Activated T-helper 1 cell treated with anti-CD3 and anti-CD28 coated beads, Interleukin-12 subunit alpha, Interleukin-12 subunit beta, Interleukin-2, Interleukin-4 antibody, amounts not matched to agents 30 ng/mL and 10 ng/mL and 1 ng/mL, durations not matched to agents 14 hours and 24 hours and 36 hours (primary cell): ENCODE measurements around the gene C3orf20. TPM values are rescaled to one million over a fixed set of nuclear protein-coding genes. Genes with fewer than 3 reads are reported as not detected.
"Not testable (repeated sequence)": the region's sequence is repeated elsewhere in the genome, so short reads cannot be mapped to it uniquely, and the experiment has no call there.

Experiments
- DNase-seq: peaks from one replicate; pipeline ENCODE4 v3.0.0; 2021; ENCODE audit warnings: low spot score
- H3K27ac Mint-ChIP-seq: one replicate; pipeline ENCODE4 v1.8.0; 2021; ENCODE audit warnings: mild to moderate bottlenecking, mixed read lengths
- H3K27me3 Mint-ChIP-seq: one replicate; pipeline ENCODE4 v1.8.0; 2022; ENCODE audit warnings: mild to moderate bottlenecking, moderate library complexity, mixed read lengths; ENCODE audit not compliant: insufficient read depth
- H3K36me3 Mint-ChIP-seq: one replicate; pipeline ENCODE4 v1.8.0; 2021; ENCODE audit warnings: low read depth, mixed read lengths
- H3K4me1 Mint-ChIP-seq: one replicate; pipeline ENCODE4 v1.8.0; 2021; ENCODE audit warnings: low read depth, mixed read lengths
- H3K4me3 Mint-ChIP-seq: one replicate; pipeline ENCODE4 v1.8.0; 2021; ENCODE audit warnings: mild to moderate bottlenecking, moderate library complexity, mixed read lengths
- H3K9me3 Mint-ChIP-seq: one replicate; pipeline ENCODE4 v1.8.0; 2021; ENCODE audit warnings: mixed read lengths
- intact Hi-C: fragments of 100-400 bp; cut with micrococcal nuclease; formaldehyde crosslinking; loops from one replicate; pipeline ENCODE4 v1.15.1; 2024
- total RNA-seq: library from RNA; stranded (reverse); gene quantifications from 2 replicates; pipeline ENCODE4 v1.2.3, GENCODE V29; 2022

C3orf20 gene
- total RNA-seq, 1 donor from 2014 or later, result 0.26 TPM

DNA sequence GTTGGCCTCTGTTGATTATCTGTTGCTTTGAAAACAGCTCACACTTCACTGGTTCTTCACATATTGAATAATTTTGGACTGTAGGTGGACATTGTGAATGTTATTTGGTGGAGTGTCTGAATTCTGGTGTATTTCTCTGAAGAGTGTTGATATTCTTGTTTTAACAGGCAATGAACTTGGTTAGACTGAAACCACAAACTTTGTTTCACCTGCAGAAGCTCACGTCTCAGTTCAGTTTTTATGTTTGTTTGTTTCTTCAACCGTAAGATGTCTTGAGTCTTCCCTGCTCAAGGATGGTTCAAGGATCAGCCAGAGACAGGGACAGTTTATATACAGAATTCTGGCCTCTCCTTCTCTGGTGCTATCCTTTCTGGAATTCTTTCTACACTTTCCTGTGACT, 43.6 kb downstream of the C3orf20 start:
- intact Hi-C loops, result no loop called here
- H3K4me3 Mint-ChIP-seq, result no peak overlapping the region
- no peak overlapping the region for H3K27ac Mint-ChIP-seq

DNA sequence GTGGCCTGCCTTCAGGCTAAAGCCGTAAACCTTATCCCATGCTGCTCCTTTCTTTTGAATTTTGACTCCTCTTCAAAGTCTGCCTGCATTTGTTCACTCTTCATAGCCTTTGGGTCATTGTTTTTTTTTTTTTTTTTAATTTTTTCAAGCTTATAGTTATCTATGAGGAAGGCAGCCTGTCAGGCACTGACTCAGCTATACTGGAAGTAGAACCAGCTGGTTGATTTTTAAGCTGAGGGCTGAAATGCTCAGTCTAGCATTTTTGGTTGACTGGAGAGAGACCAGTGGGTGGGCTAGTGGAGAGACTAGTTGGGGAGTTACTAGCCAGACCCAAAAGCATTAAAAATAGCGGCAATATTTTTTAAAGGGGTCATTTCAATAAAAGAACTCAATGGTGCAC, 44.1 kb downstream of the C3orf20 start:
- Mint-ChIP-seq H3K27me3 (no peaks in the 10 kb centered on the region), H3K36me3 (no peaks in the 10 kb centered on the region), H3K9me3 (no peaks in the 10 kb centered on the region), H3K4me3 (no peak overlapping the region), H3K27ac (no peak overlapping the region), H3K4me1 (no peaks in the 10 kb centered on the region)
- DNase-seq, result no peak
- intact Hi-C loops, result no loop called here

More for the DNA sequence above, 43.6 kb downstream of the C3orf20 start:
- no peak for DNase-seq
- no peaks in the 10 kb centered on the region for H3K4me1 Mint-ChIP-seq
- no peaks in the 10 kb centered on the region for H3K9me3 Mint-ChIP-seq
- no peaks in the 10 kb centered on the region for H3K27me3 Mint-ChIP-seq
- no peaks in the 10 kb centered on the region for H3K36me3 Mint-ChIP-seq

DNA sequence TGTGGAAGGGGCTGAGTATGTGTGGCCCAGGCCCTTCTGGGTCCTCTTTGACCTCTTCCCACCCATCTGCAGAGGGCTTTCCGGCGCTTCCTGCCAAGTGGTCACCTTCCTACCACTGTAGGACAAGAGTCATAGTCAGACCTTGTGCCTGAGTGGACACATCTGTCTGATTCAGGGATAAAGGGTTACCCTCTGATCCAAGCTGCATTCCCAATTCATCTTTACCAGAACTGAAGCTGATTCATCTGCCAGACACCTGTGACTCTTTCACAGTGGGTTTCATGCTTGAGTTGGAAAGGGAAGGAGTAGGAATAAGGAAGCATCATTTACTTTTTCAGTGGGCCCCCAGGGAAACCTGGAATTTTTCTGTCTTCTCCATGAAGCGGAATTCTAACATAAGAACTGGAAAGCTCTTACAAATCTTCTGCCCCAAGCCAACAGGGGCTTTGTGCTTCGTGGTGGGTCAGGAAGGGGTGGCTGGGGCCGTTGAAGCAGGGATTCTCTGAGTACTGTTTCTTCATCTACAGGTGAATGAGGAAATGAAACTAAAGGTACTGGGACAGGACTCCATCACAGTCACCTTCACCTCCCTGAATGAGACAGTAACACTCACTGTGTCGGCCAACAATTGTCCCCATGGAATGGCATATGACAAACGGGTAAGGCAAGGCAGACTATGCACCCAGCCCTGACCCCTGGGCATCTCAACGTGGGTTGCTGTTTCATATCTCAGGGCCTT, 46.4 kb downstream of the C3orf20 start:
- no peak overlapping the region for H3K4me3 Mint-ChIP-seq

DNA sequence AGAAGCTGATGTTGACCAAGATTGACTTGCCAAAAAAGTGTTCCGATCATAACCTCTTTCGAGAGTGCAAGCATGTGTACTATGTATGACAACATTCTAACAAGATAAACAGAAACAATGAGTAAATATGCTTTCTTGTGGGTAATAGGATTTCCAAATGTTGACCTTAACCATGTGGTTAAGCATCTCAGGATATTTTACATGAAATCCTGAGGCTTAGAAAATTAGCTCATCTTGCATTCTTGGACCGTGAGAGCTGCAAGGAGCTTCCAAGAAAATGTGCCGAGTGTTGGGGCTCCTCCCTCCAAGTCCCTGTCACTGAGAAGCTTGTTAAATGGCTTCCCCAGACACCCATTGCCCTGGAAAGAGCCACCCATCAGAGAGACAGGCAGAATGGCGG, 50.1 kb downstream of the C3orf20 start:
- H3K4me3 Mint-ChIP-seq, result no peak overlapping the region
- no peaks in the 10 kb centered on the region for H3K36me3 Mint-ChIP-seq
- no peaks in the 10 kb centered on the region for H3K9me3 Mint-ChIP-seq
- H3K27ac Mint-ChIP-seq, result no peak overlapping the region
- intact Hi-C loops, result no loop called here
- H3K4me1 Mint-ChIP-seq, result no peaks in the 10 kb centered on the region
- no peak for DNase-seq
- H3K27me3 Mint-ChIP-seq, result no peaks in the 10 kb centered on the region

More for the DNA sequence above, 46.4 kb downstream of the C3orf20 start:
- no peaks in the 10 kb centered on the region for H3K27me3 Mint-ChIP-seq
- no peak overlapping the region for H3K27ac Mint-ChIP-seq
- intact Hi-C loops, result no loop called here
- no peaks in the 10 kb centered on the region for H3K36me3 Mint-ChIP-seq
- H3K4me1 Mint-ChIP-seq, result no peaks in the 10 kb centered on the region
- DNase-seq, result no peak
- no peaks in the 10 kb centered on the region for H3K9me3 Mint-ChIP-seq

DNA sequence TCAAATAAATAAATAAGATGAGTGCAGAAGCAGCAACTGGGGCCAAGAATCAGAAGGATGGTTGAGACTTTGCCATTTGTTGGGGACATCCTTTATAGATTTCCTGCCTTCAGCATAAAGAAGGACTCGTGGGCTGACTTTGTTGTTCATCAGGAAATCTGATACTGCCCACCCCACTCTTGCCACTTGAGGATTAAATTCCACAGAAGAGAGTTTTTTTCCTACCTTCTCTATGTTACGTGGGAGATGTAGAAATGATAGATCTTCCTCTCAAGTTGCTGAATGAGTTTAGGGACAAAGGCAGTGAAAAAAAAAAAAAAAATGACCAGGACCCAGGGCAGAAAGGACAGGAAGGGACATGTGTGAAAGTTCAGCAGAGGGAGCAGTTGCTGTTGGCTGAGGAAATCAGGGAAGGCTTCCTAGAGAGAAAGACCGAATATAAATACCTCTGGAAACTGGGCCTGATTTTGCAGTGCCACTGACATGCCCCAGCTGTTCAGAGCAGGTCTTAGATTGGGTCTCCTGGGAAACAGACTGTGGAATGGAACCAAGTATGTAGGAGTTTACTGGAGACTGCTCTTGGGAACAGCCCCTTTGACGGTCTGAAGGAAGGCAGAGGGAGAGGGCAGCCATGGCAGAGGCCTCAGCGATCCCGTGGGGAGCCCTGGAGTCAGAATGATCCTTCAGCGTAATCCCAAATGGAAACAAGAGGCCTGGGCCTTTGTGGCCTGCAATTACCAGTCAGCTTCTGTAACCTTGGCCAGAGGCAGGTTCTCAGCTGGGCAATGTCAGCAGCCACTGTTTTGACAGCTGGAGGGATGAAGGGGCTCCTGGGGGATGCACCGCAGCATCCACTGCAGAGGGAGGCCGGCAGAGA, 50.9 kb downstream of the C3orf20 start:
- Mint-ChIP-seq H3K27me3 (no peaks in the 10 kb centered on the region), H3K9me3 (no peaks in the 10 kb centered on the region), H3K27ac (no peak overlapping the region), H3K4me1 (no peaks in the 10 kb centered on the region), H3K36me3 (no peaks in the 10 kb centered on the region), H3K4me3 (no peak overlapping the region)
- no peak for DNase-seq
- intact Hi-C loops, result no loop called here

DNA sequence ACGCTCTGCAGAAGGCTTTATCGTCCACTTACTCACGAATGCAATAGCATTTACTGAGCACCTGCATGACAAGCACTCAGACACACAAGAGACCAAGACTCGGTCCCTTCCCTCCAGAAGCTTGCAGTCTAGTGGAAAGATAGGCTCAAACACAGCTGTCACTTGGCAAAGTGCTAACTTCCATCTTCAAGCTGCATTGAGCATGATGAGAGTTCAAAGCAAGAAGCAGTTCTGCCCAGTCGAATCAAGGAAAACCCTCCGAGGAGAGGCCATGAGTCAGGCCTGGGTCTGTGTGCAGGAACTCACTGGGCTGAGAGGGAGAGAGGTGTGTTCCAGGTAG, 51.5 kb downstream of the C3orf20 start:
- H3K27me3 Mint-ChIP-seq, result no peaks in the 10 kb centered on the region
- no peaks in the 10 kb centered on the region for H3K36me3 Mint-ChIP-seq
- no peak overlapping the region for H3K4me3 Mint-ChIP-seq
- intact Hi-C loops, result no loop called here
- no peaks in the 10 kb centered on the region for H3K9me3 Mint-ChIP-seq
- H3K4me1 Mint-ChIP-seq, result no peaks in the 10 kb centered on the region
- no peak for DNase-seq
- H3K27ac Mint-ChIP-seq, result no peak overlapping the region

DNA sequence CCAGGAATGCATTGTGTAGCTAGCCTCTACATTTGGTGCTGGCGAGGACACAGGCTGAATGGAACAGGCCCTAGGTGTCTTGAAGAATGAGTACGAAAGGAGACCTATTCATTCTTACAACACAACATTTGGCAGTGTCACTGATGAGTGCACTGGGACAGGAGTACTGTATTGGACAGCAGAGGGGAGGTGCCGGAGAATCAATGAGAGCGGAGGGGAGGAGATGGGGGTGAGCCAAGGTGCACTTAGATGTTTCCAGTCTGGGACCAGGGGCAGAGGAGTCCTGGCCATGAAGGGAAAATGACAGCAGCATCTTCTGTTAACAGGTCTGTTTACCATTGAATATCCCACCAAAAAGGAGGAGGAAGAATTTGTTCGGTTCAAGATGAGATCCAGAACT, 53.2 kb downstream of the C3orf20 start:
- no peaks in the 10 kb centered on the region for H3K27me3 Mint-ChIP-seq
- H3K4me3 Mint-ChIP-seq, result no peak overlapping the region
- no peaks in the 10 kb centered on the region for H3K9me3 Mint-ChIP-seq
- H3K4me1 Mint-ChIP-seq, result no peaks in the 10 kb centered on the region
- no peaks in the 10 kb centered on the region for H3K36me3 Mint-ChIP-seq
- intact Hi-C loops, result no loop called here
- no peak for DNase-seq
- H3K27ac Mint-ChIP-seq, result no peak overlapping the region

DNA sequence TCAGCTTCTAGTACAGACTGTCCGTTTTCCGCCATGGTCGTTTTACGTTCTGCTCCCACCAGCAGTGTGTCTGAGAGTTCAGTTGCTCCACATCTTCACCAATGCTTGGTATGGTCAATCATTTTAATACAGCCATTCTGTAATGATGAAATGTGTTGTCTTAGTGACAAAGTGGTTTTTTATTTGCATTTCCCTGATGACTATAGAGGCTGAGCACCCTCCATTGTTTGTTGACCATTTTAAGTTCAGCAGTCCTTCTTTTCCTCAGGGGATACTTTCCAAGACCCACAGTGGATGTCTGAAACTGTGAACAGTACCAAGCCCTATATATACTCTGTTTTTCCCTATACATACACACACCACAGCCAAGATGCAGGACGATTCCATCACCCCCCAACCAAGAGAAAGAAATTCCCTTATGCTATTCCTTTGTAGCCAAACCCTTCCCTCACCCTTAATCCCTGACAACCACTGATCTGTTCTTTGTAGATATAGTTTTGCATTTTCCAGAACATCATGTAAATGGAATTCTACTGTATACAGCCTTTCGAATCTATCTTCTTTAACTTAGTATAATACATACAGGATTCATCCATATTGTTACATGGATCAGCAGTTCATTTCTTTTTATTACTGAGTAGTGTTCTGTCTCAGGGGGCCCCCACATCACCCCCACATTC, 55.9 kb downstream of the C3orf20 start:
- intact Hi-C loops, result no loop called here
- Mint-ChIP-seq H3K27ac (no peak overlapping the region), H3K9me3 (no peaks in the 10 kb centered on the region), H3K4me1 (no peaks in the 10 kb centered on the region), H3K4me3 (no peak overlapping the region), H3K27me3 (peaks cover 1% of the 10 kb centered on the region), H3K36me3 (no peaks in the 10 kb centered on the region)
- no peak for DNase-seq

DNA sequence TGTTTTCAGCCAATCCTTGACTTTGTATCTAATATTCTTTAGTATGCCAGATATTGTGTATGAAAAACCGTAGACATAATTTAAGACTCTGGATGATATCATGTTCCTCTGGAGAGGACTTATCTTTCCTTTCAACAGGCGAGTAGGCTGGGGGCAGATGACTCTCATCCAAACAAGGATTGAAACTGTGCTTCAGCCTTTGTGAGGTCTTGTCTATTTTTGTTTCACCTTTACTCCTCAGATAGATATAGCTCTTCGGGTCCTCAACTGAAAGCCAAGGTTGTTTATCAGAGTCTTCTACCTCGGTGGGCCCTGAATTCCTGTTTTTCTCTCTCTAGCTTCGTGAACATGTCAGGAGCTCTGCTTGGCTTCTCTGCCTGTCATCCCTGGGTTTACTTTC, 66.0 kb downstream of the C3orf20 start:
- Mint-ChIP-seq H3K27ac (no peak overlapping the region), H3K9me3 (no peaks in the 10 kb centered on the region), H3K4me1 (no peaks in the 10 kb centered on the region), H3K36me3 (no peaks in the 10 kb centered on the region), H3K4me3 (no peak overlapping the region), H3K27me3 (peaks cover 13% of the 10 kb centered on the region)
- intact Hi-C loops, result no loop called here
- DNase-seq, result no peak

DNA sequence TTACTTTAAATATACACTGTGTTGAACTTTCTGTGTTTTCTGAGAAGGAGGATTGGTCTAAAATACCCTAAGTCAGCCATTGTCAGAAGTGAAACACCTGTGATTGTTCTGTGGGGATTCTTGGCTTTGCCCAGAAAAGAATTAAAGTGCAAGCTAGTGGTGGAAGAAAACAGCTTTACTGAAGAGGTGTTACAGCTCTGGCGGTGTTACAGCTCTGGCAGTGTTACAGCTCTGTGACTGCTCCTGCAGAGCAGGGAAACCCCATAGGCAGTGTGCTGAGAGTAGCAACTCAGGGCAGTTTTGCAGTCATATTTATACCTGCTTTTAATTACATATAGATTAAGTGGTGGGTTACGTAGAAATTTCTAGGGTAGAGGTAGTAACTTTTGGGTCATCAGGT, 66.6 kb downstream of the C3orf20 start:
- no peak overlapping the region for H3K4me3 Mint-ChIP-seq
- no peaks in the 10 kb centered on the region for H3K9me3 Mint-ChIP-seq
- no peak overlapping the region for H3K27ac Mint-ChIP-seq
- DNase-seq, result no peak
- H3K27me3 Mint-ChIP-seq, result peaks cover 16% of the 10 kb centered on the region
- intact Hi-C loops, result no loop called here
- H3K4me1 Mint-ChIP-seq, result no peaks in the 10 kb centered on the region
- H3K36me3 Mint-ChIP-seq, result no peaks in the 10 kb centered on the region

DNA sequence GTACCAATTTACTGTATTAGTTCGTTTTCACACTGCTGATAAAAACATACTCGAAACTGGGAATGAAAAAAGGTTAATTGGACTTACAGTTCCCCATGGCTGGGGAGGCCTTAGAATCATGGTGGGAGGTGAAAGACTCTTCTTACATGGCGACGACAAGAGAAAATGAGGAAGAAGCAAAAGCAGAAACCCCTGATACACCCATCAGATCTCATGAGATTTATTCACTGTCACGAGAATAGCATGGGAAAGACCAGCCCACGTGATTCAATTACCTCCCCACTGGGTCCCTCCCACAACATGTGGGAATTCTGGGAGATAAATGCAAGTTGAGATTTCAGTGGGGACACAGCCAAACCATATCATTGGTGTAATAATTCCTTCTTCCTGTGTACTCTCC, 69.6 kb downstream of the C3orf20 start:
- H3K9me3 Mint-ChIP-seq, result no peaks in the 10 kb centered on the region
- intact Hi-C loops, result no loop called here
- no peak overlapping the region for H3K4me3 Mint-ChIP-seq
- no peak for DNase-seq
- H3K4me1 Mint-ChIP-seq, result no peaks in the 10 kb centered on the region
- H3K36me3 Mint-ChIP-seq, result no peaks in the 10 kb centered on the region
- no peak overlapping the region for H3K27ac Mint-ChIP-seq
- peaks cover 21% of the 10 kb centered on the region for H3K27me3 Mint-ChIP-seq

DNA sequence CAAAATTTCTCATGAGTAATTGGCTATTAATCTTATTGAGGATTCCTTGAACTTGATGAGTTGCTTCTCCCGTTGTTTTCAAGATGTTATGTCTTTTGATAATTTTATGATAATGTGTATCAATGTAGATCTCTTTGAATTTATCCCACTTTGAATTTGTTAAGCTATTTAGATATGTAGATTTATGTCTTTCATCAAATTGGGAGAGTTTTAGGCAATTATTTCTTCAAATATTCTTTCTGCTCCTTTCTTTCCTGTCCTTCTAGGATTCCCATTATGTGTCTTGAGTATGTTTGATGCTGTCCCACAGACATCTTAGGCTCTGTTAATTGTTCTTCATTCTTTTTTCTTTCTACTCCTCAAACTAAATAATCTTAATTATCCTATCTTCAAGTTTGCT, 75.7 kb downstream of the C3orf20 start:
- no peak overlapping the region for H3K4me3 Mint-ChIP-seq
- H3K36me3 Mint-ChIP-seq, result no peaks in the 10 kb centered on the region
- no peaks in the 10 kb centered on the region for H3K4me1 Mint-ChIP-seq
- H3K27ac Mint-ChIP-seq, result no peak overlapping the region
- H3K9me3 Mint-ChIP-seq, result peaks cover 15% of the 10 kb centered on the region
- intact Hi-C loops, result no loop called here
- no peak for DNase-seq
- peaks cover 22% of the 10 kb centered on the region for H3K27me3 Mint-ChIP-seq

DNA sequence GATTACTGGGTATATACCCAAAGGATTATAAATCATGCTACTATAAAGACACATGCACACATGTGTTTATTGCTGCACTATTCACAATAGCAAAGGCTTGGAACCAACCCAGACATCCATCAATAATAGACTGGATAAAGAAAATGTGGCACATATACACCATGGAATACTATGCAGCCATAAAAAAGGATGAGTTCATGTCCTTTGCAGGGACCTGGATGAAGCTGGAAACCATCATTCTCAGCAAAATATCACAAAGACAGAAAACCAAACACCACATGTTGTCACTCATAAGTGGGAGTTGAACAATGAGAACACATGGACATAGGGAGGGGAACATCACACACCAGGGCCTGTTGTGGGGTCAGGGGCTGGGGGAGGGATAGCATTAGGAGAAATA, 78.0 kb downstream of the C3orf20 start:
- DNase-seq, H3K4me3 Mint-ChIP-seq, H3K36me3 Mint-ChIP-seq, H3K4me1 Mint-ChIP-seq, intact Hi-C loops, H3K27ac Mint-ChIP-seq, H3K27me3 Mint-ChIP-seq: not testable (repeated sequence)
- peaks cover 15% of the 10 kb centered on the region for H3K9me3 Mint-ChIP-seq
